DMS53 treated with DMSO at 0.1 percent for 48 hours (cell line): ENCODE data around the gene CACNA1I.

Experiments used
- DNase-seq: peaks from one replicate; lab custom pipeline; 2025; ENCODE audit not compliant: unreplicated experiment; lab: John Stamatoyannopoulos, UW

Gene CACNA1I

DNA sequence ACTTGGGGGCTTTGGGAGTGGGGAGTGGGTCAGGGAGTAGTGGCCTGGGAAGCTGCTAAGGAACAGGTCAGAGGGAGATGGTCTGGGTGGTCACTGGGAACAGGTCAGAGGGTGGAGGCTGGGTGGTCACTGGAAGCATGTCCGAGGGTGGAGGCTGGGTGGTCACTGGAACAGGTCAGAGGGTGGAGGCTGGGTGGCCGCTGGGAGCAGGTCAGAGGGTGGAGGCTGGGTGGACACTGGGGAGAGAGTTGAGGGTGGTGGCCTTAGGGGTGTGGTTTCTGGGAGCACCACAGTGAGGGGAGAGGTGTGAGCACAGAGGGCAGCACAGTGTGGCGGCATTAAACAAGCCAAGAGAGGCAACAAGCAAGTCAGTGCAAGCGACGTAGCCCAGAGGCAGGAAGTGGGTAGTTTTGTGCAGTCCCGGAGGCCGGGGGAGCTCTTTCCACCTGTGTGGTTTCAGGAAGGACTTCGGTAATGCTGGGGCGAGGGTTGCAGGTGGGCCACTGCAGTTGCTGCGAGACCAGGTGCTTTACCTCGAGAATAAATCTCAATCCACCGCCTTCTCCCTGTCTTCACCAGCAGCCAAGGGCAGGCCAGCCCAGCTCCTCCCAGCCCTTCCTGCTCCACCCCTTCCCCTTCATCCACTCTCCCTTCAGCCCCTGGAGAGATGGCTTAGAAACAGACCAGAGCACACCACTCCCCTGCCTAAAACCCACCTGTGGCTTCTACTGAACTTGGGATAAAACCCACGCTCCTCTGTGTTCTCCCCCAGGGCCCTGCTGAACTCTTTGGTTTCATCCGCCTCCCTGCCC is 3.2 kb upstream of the CACNA1I start:
- DNase-seq, result no peak

DNA sequence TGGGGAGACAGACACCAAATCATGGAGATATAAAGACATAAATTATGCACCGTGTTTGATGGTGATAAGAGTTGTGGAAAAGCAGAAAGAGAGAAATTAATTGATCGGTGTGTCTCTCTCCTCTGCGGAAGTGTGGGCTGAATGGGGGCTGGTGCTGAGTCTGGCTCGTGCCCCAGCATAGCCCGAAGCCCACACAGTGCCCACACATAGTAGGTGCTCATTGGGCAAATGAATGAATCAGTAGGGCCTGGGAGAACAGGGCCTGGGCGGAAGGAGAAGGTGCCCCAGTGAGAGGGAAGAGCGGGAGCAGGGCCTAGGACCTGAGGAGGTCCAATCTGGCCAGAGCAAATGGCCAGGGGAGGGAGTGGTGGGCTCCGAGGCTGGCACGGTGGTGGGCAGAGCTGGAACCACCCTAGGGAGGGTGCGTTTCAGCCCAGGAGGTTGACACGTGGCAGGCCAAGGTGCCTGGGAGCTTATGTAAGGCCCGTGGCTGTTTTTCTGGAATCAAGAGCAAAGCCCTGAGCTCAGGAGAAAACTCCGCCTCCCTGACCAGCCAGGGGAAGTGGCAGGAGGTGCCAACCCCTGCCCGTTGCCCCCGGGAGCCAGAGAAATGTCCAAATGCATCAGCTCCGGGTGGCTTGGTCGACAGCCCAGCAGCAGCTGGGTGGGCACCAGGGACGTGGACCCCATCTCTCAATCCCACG is 2.1 kb upstream of the CACNA1I start:
- DNase-seq, result no peak

DNA sequence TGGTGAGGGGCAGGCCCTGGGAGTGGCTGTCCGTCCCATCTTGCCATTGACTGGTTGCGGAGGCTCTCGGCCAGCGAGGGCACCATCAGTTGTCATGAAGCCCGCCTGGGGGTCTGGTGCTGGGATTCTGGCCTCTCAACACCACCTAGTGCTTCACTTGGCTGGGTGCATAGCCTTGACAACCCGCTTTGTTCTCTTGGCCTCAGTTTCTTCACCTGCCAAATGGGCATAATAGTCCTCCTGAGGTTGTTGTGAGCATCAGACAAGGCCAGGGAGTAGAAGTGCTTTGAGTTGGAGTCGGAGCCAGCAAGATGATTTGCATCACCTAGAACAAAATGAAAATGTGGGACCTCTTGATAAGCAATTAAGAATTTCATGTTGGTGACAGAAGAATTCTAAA is 1.5 kb upstream of the CACNA1I start:
- no peak for DNase-seq

DNA sequence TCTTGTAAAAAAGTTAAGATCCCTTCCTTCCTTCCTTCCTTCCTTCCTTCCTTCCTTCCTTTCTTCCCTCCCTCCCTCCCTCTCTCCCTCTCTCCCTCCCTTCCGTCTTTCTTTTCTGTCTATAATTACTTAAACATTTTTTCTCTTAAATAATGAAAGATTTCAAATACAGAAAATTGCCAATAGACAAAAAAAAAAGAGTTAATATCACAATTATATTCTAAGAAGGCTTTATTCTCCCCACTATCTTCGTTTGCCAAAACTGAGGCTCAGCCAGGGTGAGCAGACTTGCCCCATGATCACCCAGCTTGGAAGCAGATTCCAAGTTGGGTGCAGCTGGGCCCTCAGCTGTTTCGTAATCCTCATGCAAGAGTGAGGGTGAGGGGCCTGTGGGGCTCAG is 327 bp upstream of the CACNA1I start:
- no peak for DNase-seq

DNA sequence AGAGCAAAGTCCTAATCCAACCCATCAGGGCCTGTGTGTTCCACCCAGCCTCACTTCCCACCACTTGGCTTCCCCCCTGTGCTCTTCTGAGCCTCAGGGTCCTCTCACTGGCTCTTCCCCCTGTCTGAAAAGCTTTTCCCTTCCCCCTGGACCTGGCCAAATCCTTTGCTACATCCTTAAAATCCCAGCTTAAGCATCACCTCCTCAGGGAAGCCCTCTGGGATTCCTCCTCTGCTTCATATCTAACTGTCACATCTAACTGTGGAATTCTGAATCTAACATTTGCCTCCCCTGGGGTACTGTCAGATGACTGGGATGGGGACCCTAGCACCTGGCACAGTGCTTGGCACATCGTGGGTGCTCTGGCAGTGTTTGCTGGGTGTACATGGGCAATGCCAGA is 985 bp downstream of the CACNA1I start:
- DNase-seq, result no peak

DNA sequence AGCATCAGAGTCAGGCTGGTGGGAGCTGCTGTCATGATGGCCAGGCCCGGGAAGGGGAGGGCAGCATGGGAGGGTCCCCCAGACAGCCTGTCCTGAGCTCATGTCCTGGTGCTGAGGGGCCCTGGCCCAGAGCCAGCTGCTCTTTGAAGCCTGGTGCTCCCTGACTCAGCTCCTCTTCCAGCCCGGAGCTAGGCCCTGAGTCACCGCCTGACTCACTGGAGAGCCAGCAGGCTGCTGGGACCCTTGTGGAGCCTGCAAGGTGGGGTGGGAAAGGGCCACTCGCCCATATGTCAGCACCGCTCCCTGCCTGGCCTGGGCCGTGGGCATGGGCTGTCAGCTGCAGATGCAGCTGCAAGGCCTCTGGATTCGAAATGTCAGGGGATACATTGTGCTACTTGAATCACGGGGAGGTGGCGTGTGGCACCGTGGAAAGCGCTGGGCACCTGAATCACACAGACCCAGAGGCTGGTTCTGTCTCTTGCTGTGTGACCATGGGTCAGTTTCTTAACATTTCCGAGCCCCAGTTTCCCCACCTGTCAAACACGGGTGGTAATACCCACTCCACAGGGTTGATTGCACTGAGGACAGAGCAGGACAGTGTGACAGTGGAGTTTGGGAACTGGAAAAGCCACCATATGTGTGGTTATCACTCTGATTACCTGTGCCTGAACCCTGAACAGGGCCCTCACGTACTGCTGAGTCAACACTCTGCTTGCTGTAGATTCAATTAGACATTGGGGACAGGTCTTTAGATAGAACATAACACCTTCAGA is 4.4 kb downstream of the CACNA1I start:
- no peak for DNase-seq

DNA sequence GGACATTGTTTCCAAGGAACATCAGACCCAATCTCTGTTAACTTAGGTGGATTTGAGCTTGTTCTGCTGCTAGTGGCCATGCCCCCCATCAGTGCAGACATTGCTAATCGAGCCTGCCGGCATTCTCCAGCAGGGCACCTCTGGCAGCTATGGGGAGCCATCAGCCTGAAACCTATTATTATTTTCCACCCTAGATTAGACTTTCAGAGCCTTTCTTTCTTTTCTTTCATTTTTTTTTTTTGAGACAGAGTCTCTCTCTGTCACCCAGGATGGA is 4.9 kb downstream of the CACNA1I start:
- no peak for DNase-seq

DNA sequence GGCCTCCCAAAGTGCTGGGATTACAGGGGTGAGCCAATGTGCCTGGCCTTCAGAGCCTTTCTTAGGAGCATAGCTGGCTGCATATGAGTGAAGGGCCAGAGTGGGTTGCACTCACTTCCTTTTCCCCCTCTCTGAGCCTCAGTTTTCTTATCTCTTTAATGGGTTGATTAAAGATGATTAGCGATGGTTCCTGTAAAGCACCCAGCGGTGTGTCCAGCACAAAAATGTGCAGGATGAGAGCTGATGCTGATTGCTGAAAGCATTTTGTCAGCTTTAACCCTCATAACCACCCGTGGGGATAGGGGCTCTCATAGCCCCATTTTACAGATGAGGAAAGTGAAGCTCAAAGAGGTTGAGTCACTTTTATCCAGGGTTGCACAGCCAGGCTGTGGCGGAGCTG is 5.5 kb downstream of the CACNA1I start:
- DNase-seq, result no peak

DNA sequence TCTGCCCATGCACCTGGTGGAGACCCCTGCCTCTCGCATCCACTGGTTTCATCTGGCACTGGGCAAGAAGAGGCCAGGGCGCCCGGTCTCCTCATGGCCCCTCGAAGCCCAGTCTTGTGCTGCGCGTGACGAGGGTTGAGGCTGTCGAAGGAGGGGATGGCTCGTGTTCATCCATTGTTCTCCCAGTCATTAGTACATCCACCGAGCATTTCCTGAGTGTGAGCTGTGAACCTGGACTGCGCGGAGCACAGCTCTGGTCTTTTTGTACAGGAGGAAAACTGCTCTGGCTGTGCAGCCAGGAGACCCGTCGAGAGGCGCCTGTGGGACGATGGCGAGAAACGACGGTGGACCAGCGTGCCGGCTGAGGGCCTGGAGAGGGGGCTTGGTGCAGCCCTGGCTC is 6.8 kb downstream of the CACNA1I start:
- DNase-seq, result no peak

DNA sequence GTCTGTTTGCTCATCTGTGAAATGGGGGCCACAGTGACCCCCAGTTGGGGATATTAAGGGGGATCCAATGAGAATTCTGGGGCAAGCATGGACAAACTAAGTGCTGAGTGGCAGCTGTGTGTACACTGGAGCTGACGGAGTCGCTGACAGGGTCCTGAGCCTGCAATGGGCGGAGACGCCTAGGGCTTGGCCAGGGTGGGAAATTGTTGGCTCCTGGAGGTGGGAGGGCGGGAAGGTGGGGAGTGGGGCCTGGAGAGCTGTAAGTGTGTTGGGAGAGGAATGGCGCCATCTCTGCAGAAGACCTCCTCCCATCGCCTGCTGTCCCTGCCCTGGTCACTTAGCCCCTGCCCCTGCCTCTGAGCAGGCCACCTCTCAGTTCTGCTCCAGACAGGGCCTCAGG is 7.3 kb downstream of the CACNA1I start:
- DNase-seq, result no peak

DNA sequence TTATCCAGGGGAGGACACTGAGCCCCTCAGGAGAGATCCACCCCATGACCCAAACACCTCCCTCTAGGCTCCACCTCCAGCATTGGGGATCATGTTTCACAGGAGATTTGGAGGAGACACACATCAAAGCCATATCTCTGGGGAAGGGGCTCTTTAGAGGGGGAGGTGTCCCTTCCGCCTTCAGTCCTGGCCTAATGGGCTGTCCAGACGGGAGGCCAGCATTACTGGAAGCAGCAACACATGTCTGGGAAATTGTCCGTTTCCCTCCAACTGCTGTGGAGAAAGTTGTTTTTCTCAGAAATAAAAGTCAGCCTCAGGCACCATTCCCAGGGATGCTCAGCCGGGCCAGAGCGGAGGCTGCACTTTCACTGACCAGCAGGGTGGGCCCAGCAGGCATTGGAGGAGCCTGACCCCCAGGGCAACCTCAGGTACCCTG is 9.5 kb downstream of the CACNA1I start:
- no peak for DNase-seq

DNA sequence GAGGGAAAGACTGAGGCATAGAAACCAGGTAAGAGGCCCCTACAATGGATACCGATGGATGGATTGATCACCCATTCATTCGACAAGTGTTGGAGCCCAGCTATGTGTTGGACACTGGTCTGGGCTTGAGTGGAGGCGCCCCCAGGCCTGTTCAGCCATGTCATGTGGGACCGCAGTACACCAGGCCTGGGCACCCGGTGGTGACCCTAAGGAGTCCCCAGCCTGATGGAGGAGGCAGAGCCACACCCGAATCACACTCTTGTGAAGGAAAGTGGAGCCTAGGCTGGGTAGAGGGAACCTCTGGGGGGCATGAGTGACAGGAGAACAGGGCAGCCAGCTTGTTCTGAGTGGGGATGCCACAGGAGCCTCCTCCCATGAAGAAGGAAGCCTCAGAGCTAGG is 10.2 kb downstream of the CACNA1I start:
- DNase-seq, result no peak

DNA sequence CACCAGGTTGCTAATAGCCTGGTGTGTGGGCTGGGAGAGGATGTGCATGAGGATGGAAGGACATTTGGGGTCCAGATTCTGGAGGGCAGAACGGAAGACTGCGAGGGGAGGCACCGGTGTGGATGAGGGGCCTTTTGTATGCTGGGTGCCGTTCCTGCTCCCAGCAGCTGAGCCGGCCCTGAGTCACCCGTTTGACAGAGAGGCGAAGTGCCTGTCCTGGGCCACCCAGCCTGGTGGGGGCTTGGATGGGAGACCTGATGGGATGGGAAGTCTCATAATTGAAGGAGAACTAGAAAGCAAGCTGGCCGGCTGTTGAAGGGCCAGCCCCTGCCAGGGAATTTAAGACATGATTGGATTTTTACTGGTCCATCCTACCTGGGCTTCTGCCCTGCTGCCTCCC is 10.8 kb downstream of the CACNA1I start:
- no peak for DNase-seq

DNA sequence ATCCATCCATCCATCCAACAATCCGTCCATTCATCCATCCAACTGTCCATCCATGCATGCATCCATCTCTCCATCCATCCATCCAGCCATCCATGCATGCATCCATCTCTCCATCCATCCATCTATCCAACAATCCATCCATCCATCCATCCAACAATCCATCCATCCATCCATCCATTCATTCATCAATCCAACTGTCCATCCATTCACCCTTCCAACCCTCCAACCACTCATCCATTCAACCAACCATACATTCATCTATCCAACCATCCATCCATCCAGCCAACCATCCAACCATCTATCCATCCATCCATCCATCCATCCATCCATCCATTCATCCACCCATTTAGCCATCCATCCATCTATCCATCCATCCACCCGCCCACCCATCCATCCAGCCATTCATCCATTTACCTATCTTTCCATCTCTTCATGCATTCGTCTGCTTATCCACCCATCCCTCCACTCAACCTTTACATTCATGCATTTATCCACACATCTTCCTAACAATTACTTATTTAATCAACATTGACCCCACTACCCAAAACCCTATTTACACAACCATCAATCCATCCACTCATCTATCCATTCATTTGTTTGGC is 12.6 kb downstream of the CACNA1I start:
- DNase-seq, result no peak

DNA sequence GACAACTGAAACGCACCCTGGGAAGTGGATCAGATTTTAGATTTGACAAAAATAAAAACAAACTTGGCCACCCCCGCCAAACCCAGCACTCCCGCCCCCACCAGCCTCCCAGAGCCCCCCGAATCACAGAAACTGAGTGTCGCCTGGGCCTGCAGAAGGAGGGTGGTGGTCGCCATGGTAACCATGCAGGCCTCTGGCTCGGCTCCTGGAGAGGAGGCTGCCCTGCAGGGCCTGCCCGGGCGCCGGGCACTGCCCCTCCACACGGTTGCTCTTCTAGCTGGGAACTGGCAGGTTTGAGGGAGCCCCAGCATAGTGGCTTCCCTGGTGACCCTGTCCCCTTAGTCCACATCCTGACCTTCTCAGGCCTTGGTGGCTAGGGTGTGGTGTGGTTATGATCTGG is 19.3 kb downstream of the CACNA1I start:
- no peak for DNase-seq

DNA sequence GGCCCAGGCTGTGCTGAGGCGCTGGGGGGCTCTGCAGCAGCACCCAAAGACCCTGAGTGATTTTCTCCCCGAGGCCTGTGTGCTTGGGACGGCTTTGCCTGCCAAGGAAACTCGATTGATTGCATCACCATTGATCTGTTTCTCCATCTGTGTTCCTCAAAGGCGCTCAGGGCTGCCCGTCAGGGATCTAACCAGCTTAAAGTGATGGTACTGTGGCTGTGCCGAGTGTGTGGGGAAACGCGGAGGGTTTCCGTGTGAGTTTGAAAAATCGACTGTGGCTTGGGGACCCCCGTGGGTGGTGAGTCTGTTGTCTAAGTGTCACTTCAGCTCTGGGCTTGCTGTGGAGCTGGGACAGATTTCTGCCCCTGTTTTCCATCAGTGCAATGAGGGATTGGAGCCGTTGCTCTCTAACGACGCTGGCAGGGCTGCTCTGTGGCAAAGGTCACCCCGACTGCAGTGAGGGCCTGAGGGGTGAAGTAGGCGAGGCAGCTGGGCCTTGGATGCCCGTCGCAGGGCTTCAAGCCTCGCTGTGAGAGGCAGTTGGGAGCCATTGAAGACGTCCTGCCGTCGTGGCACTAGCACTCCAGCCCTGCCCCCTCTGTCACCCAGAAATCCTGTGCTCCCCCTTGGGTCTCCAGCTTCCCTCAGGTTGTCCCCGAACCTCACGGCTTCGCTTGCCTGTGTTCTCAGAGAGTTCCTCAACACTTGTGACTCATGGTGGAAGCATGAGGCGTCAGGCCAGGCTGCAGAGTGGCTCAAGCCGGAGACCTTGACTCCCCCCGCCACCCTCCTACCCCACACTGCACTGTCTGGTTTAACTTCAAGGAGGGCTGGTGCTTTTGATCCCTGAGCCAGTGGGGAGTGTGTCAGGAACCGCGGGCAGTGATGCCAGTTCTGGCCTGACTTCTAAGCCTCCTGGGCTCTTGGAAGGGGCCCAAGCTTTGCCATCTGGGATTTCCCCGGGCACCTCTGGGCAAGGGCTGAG is 21.8 kb downstream of the CACNA1I start:
- DNase-seq, result no peak

DNA sequence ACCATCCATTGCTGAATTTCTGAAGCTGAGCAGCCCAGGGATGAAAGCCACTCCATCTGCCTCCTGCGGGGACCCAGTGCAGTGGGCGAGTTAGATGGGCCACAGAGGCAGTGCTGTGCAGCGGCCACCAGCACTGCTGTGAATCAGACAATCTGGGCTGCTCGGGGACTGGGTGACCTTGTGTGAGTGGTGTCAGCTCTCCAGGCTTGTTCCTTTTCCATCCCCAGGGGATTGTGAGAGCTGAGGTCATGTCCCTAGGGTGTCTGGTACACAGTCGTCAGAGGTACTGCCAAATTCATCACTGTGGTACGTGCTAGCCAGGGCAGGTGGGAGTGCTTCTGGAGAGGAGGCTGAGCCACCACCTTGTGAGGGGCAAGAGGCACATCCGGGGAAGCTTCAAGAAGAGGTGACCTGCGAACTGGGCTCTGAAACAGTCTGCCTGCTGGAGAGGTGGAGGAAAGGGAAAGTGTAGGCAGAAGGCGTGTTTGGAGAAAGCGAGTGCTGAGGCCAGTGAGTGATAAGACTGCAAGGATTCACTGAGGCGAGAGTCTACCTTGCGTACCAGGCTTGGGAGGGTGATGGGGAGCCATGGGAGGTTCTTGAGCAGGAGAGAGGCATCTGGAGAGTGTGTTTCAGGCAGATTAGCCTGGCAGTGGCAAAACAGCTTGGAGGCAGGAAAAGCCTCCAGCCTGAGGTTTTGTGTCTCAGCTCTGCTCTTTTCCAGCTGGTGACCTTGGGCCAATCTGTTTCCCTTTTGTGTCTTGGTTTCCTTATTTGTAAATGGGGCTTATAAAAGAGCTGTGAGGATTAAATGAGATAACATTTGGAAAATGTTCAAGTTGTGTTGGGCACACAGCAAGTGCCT is 22.7 kb downstream of the CACNA1I start:
- no peak for DNase-seq

DNA sequence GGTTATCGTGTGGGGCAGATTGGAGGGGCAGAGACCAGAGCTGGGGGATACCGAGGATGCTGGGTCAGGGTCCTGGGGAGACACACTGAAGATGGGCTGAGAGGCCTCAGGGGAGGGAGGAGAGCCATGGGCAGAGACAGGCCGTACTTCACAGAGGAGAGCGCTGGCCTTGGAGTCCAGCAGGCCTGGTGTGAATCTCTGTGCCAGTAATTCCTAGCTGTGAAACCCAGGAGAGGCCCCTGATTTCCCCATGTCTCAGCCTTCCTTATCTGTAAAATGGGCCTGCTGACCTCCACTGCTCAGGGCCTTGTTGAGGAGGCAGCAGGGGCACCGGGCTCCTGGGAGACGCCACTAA is 23.4 kb downstream of the CACNA1I start:
- no peak for DNase-seq

DNA sequence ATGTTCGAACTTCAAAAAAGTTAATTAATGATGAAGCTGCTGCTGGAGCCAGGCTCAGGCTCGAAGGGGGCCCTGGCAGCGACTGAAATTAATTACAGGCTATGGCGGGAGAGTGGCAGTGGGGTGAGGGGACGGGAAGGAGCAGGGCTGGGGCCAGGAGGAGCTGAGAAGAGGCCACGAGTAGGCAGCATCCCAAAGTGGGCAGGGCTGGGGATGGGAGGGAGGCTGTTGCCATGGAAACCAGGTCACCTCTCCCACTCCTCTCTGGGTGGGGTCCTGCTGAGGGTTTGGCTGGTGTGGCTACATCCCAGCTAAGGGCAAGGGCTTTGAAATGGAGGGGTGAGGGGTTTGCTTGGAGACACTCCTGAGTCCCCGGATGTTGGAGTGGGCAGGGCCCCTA is 23.9 kb downstream of the CACNA1I start:
- no peak for DNase-seq
